Stimulated activated CD8-positive, alpha-beta memory T cell treated with anti-CD3 and anti-CD28 coated beads, Interleukin-12 subunit alpha, Interleukin-12 subunit beta, amount 100 ng/mL, for 4 hours (primary cell): Measurements from ENCODE around the gene NDOR1.
A peak's percentile ranks its signal among the peaks of the same experiment; 100 is the strongest.

Source experiments
- DNase-seq: peaks from one replicate; pipeline ENCODE4 v3.0.0-alpha.2; 2020; ENCODE audit warnings: low read depth

NDOR1 gene

GRCh38 chr9:137221095-137221505 lies 15.6 kb downstream of the NDOR1 start:
- DNase-seq, result no peak

- no peak for DNase-seq
These were observed 16.1 kb downstream of the NDOR1 start for GRCh38 chr9:137221506-137222111.

DNA sequence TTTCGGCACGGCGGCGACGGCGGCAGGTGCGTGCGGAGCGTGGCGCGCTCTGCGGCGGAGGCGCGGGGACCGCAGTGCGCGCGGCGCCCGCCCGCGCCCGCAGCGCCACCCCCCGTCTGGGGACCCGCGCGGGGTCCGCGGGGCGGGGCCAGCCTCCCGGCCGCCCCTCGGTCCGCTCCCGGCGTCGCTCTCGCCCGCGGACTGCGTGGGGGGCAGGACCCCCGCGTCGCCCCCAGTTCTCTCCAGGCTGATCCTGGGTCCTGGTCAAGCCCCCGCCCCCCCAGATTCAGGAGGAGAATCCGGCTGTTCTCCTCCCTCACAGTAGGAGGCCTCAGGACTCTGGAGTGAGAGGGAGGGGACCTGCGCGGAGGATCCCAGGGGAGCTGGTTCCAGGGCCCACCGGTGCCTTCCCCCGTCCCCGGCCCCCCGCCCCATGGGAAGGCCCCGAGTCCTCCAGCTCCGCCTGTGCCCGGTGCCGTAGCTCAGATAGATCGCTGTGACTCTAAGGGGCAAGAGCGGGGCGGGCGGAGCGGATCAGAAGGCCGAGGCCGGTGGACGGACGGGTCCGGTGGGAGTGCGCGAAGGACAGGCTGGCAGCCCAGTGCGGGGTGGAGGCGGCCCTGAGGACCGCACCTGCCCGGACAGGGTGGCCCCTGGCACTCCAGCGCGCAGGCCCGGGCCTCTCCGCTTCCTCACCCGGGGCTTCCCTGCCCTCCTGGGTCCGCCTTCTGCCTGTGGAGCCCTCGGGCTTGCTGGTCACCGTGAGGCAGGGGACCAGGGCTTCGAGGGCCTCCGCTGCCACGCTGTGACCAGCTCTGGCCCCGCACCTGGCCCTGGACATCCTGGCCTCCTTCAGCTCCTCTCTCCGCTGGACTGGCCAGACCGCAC lies 16.9 kb downstream of the NDOR1 start, which contains the start of gene RNF208:
Gene RNF208, minus strand, starts transcription at position 51 of the 888 bp plus-strand sequence. CDS start 1,028 bp downstream, outside the sequence.
- no peak for DNase-seq

DNA sequence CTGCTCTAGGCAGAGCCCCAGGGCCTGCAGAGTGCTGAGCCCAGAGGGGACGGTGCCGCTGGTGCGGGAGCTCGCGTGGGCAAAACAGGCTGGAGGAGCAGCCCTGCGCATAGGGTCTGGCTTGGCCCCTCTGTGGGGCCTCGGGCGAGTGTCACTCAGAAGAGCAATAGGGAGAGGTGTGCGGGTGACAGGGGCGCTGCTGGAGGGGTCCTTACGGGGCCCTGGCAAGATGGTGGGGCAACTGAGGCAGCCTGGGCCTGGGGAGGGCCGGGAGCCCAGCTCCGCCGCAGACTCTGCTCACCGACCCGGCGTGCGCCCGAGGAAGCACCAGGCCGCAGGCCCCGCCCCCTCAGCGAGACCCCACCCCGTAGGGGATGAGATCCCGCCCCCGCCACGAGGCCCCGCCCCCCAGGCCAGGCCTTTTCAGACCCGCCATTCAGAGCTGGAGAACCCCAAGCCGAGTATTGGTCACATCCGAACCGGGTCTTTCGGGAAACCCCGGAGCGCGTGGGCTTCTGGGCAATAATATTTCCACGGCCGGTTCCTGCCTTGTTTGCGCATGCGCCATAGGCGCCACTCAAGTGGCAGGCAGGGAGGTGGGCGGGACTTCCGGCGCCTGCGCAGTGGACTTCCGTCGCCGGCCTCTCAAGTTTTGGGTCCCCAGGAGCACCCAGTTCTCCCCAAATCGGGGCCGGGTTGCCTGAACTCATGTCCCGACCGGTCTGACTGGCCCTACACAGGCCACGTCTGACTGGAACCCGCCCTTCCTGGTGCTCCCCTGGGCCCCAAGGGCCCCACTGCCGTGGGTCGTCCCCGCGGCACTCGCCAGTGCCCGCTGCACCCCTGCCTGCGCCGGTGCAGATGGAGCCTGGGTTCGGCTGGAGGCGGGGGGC lies 17.8 kb downstream of the NDOR1 start:
- DNase-seq, result peak; percentile 96

- no peak for DNase-seq
These were observed 19.6 kb downstream of the NDOR1 start, which contains the start of gene CYSRT1 for GRCh38 chr9:137224830-137225694. Gene CYSRT1, plus strand, starts transcription at chr9:137225174. Its CDS starts 448 bp downstream, at chr9:137225622.

GRCh38 chr9:137225699-137226331 lies 20.3 kb downstream of the NDOR1 start:
- no peak for DNase-seq

DNA sequence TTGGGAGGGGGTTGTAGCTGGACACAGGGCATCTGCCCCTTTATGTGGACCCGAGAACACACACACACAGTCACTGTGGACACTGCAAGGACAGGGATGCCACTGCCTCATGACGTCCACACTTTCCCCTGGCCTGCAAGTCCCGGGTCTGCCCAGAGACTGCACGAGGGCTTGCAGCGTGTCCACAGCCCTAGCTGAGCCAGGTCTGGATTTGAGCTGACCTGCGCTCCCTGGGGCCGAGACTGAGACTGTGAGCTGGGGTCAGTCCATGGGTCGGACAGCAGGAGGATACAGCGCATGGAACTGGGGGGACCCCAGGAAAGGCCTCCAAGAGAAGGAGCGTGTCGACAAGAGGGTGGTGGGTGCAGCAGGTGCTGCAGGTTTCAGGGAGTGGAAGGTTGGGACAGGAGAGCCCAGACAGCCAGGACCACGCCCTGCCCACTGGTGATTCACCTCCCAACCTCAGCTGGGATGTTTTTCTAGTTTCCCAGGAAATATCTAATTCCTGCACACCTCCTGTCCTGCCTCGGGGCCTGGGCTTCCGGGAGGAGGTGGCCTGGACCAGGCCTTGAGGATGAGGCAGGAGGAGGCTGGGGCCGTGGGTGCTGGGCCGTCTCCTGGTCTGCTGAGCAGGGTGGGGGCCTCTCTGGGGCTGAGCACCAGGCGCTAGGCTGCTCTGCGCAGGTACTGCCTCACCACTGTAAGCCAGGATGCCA lies 21.0 kb downstream of the NDOR1 start:
- DNase-seq, result no peak

DNA sequence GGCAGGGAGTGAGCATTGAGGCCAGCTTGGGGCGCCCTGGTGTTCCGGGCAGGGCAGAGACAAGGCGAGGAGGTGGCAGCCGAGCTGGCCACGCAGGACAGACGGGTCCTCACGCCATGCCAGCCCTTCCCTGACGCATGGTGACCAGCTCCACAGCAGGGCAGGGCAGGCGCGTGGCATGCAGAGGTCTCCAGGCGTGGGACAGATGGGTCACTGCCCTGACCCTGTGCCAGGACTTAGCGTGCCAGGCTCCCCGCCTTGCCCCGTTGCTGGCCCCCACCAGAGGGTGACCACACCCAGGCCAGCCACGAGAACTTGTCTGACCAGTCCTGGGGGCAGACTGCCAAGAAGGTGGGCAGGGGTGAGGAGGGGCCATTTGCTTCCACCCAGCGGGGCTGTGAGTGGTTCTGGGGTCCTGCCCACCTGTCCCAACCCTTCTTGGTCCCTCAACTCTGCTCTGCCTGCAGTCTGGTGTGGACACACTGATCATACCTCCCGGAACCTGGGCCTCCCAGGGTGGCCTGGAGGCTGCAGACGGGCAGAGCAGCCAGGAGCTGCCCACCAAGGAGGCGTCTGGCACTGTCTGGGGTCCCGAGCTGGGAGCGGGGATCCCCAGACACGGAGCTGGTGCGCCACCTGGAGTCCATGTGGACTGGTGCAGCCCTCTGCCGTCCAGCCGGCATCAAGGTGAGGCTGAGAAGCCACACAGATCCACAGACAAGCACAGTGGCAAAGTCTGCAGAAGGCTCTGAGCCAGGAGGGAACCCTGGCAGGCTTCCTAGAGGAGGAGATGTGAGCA lies 21.8 kb downstream of the NDOR1 start, which contains the start of gene RNF224:
Gene RNF224, plus strand, starts transcription at position 449 of the 799 bp plus-strand sequence. CDS start 834 bp downstream, outside the sequence.
- peak; percentile 65 for DNase-seq

GRCh38 chr9:137227853-137228505 lies 22.5 kb downstream of the NDOR1 start:
- no peak for DNase-seq

DNA sequence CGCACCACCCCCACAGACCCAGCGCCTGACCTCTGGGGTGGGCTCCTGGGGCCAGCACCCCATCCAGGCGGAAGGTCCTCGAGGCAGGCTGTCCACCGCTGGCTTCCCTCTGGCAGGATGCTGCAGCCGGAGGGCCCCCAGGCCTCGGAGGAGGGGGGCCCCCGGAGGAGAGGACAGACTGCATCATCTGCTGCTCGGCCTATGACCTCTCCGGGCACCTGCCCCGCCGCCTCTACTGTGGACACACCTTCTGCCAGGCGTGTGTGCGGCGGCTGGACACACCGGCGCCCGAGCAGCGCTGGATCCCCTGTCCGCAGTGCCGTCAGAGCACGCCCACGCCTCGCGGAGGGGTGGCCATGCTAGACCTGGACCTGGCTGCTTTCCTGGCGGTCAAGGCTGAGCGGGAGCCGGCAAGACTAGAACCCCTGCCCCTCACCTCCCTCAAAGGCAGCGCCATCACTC lies 23.0 kb downstream of the NDOR1 start:
- DNase-seq, result no peak

GRCh38 chr9:137228968-137229896 lies 23.7 kb downstream of the NDOR1 start:
- no peak for DNase-seq

- DNase-seq, result no peak
These were observed 24.6 kb downstream of the NDOR1 start for GRCh38 chr9:137229903-137230704.

DNA sequence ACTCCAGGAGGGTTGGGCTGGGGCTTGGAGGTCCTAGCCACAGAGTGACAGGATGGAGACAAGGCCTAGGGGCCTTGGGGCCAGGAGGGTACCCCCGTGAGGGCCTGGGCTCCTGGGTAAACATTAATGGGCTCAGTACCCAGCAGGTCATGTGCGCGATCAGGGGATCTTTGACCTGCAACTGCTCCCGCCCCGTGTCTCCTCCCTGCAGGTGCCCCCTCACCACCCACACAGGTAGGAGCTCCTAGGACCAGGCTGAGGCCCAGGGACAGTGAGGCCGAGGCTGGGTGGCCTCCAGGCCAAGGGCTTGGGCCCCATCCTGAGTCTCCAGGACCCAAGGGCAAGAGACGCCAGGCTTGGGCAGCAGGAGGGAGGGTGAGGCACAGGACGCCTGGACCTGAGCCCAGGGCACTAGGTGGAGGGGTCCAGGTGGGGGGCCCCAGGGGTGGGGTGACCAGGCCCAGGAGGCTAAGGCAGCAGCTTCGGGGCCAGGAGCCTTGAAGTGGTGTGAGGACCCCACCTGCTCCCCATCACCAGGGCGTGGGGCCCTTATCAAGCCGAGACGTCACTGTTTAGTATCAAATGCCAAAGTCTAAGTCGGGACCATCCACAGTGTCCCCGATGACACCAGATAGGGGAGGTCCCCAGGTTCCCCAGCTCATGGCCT lies 25.3 kb downstream of the NDOR1 start, which contains the start of gene SLC34A3:
Gene SLC34A3, plus strand, starts transcription at position 197 of the 667 bp plus-strand sequence. CDS start 802 bp downstream, outside the sequence.
- DNase-seq, result no peak

GRCh38 chr9:137231372-137232039 lies 26.0 kb downstream of the NDOR1 start:
- DNase-seq, result no peak

GRCh38 chr9:137232101-137232500 lies 26.6 kb downstream of the NDOR1 start:
- DNase-seq, result no peak
